Panc1 (cell line): ENCODE results near the gene FKBP6.
"Not testable (repeated sequence)": the region's sequence is repeated elsewhere in the genome, so short reads cannot be mapped to it uniquely, and the experiment has no call there.

ENCODE experiments used
- CTCF ChIP-seq: fragments of 450-650 bp; IDR thresholded peaks from 2 replicates; pipeline ENCODE4 v1.5.1; 2017; ENCODE audit warnings: mild to moderate bottlenecking
- POLR2AphosphoS5 ChIP-seq: IDR thresholded peaks from 2 replicates; pipeline ENCODE4 v1.6.1; 2012; ENCODE audit warnings: mild to moderate bottlenecking, low read depth, low read length, moderate library complexity
- SIN3A ChIP-seq: IDR thresholded peaks from 2 replicates; pipeline ENCODE4 v1.6.1; 2012; ENCODE audit warnings: low read depth, mild to moderate bottlenecking, low read length, moderate library complexity, borderline replicate concordance; ENCODE audit not compliant: insufficient read depth
- TF ChIP-seq, protein P1 (sequence below), 2 experiments: IDR thresholded peaks; 2 replicates each; pipeline ENCODE4 v1.6.1; 2011 to 2012; ENCODE audit warnings: low read depth in 2 of 2, control low read depth in 1 of 2, low read length in 1 of 2, mild to moderate bottlenecking in 1 of 2, moderate library complexity in 1 of 2; ENCODE audit not compliant: insufficient read depth in 1 of 2

DNA sequence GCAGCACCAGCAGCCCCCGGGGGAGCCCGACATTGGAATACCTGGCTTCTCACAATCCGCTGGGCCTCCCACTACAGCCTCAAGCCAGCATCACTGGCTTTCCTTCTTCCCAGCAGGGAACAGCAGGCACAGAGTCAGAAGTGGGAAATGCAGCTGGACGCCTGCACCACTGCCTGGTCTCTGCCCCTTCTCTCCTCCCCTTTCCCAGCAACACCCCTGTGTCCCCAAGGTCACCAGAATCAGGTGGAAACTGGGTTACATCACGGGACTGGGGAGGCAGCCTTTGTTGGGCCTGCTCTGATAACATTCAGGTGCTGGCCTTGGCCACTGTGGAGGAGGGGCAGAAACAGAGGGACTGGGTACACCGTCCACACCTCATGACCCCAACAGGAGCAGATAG is 2.5 kb upstream of the FKBP6 start:
- TF ChIP-seq CTCF, SIN3A, POLR2AphosphoS5: not testable (repeated sequence)
- TF ChIP-seq, protein P1, sequence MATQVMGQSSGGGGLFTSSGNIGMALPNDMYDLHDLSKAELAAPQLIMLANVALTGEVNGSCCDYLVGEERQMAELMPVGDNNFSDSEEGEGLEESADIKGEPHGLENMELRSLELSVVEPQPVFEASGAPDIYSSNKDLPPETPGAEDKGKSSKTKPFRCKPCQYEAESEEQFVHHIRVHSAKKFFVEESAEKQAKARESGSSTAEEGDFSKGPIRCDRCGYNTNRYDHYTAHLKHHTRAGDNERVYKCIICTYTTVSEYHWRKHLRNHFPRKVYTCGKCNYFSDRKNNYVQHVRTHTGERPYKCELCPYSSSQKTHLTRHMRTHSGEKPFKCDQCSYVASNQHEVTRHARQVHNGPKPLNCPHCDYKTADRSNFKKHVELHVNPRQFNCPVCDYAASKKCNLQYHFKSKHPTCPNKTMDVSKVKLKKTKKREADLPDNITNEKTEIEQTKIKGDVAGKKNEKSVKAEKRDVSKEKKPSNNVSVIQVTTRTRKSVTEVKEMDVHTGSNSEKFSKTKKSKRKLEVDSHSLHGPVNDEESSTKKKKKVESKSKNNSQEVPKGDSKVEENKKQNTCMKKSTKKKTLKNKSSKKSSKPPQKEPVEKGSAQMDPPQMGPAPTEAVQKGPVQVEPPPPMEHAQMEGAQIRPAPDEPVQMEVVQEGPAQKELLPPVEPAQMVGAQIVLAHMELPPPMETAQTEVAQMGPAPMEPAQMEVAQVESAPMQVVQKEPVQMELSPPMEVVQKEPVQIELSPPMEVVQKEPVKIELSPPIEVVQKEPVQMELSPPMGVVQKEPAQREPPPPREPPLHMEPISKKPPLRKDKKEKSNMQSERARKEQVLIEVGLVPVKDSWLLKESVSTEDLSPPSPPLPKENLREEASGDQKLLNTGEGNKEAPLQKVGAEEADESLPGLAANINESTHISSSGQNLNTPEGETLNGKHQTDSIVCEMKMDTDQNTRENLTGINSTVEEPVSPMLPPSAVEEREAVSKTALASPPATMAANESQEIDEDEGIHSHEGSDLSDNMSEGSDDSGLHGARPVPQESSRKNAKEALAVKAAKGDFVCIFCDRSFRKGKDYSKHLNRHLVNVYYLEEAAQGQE (IDR thresholded peaks at IDR 0.05; ENCODE audit: insufficient read depth in 1 of 2, low read depth in 2 of 2, low read length in 1 of 2), result not testable (repeated sequence)
